DOHH2 (cell line): ENCODE data around the gene PHF20.

Experiments used
- H3F3A ChIP-seq: fragments of 200-600 bp; sonication (generic), shearing (Covaris generic); 2 replicates; pipeline ENCODE4 v1.6.0; 2016; ENCODE audit warnings: antibody characterized with exemption, mild to moderate bottlenecking; ENCODE audit not compliant: control insufficient read depth, insufficient read depth
- H3K27ac ChIP-seq: fragments of 200-600 bp; sonication (generic); 2 replicates; pipeline ENCODE4 v1.5.1; 2014; ENCODE audit warnings: low read depth, mild to moderate bottlenecking, low read length, moderate library complexity
- H3K27me3 ChIP-seq: fragments of 200-600 bp; sonication (generic); 2 replicates; pipeline ENCODE4 v1.6.1; 2014; ENCODE audit warnings: mild to moderate bottlenecking, low read length, mixed read lengths; ENCODE audit not compliant: control insufficient read depth
- H3K36me3 ChIP-seq: fragments of 200-600 bp; sonication (generic); 2 replicates; pipeline ENCODE4 v1.6.1; 2014; ENCODE audit warnings: mild to moderate bottlenecking, low read length, moderate library complexity, mixed read lengths; ENCODE audit not compliant: control insufficient read depth
- H3K4me1 ChIP-seq: fragments of 200-600 bp; sonication (generic); 2 replicates; pipeline ENCODE4 v1.6.1; 2014; ENCODE audit warnings: mild to moderate bottlenecking, low read length, mixed read lengths; ENCODE audit not compliant: control insufficient read depth
- H3K4me2 ChIP-seq: fragments of 200-600 bp; sonication (generic); 2 replicates; pipeline ENCODE4 v1.6.0; 2014; ENCODE audit warnings: mild to moderate bottlenecking, low read length, moderate library complexity
- H3K4me3 ChIP-seq: fragments of 200-600 bp; sonication (generic); 2 replicates; pipeline ENCODE4 v1.5.1; 2014; ENCODE audit warnings: mild to moderate bottlenecking, low read length, mixed read lengths
- H3K79me2 ChIP-seq: fragments of 200-600 bp; sonication (generic); 2 replicates; pipeline ENCODE4 v1.6.1; 2014; ENCODE audit warnings: mild to moderate bottlenecking, low read length, mixed read lengths; ENCODE audit not compliant: control insufficient read depth
- H3K9me2 ChIP-seq: fragments of 200-600 bp; sonication (generic); replicated peaks from 2 replicates; pipeline ENCODE4 v1.6.1; 2014; ENCODE audit warnings: mild to moderate bottlenecking, low read length, mixed read lengths; ENCODE audit not compliant: control insufficient read depth
- H3K9me3 ChIP-seq: fragments of 200-600 bp; sonication (generic); 2 replicates; pipeline ENCODE4 v1.6.1; 2014; ENCODE audit warnings: antibody characterized with exemption, low read length, mixed read lengths; ENCODE audit not compliant: control insufficient read depth, insufficient read depth
- H4K20me1 ChIP-seq: fragments of 200-600 bp; sonication (generic); 2 replicates; pipeline ENCODE4 v1.6.0; 2014; ENCODE audit warnings: low read depth, mild to moderate bottlenecking, antibody characterized with exemption, low read length, moderate library complexity; ENCODE audit not compliant: control insufficient read depth, insufficient read depth
- CTCF ChIP-seq: fragments of 200-600 bp; sonication (generic); IDR thresholded peaks from one replicate; pipeline ENCODE4 v1.5.1; 2014; ENCODE audit warnings: antibody characterized with exemption, mild to moderate bottlenecking, low read depth, low read length; ENCODE audit not compliant: poor library complexity, severe bottlenecking
- EZH2phosphoT487 ChIP-seq: fragments of 200-600 bp; sonication (generic); IDR thresholded peaks from 2 replicates; pipeline ENCODE4 v1.6.1; 2017; ENCODE audit warnings: borderline replicate concordance, mild to moderate bottlenecking, antibody characterized with exemption, low read length, moderate library complexity, mixed read lengths

The PHF20 gene

GRCh38 chr20:35788796-35789195, 17.0 kb downstream of the PHF20 start:
- no peaks in the 10 kb centered on the region; the same call in 1 of the 2 replicates for H3K36me3 ChIP-seq
- H4K20me1 ChIP-seq, result no peaks in the 10 kb centered on the region
- no peak overlapping the region for H3K4me2 ChIP-seq
- no peaks in the 10 kb centered on the region for H3K4me1 ChIP-seq
- no peaks in the 10 kb centered on the region for H3K9me2 ChIP-seq
- H3F3A ChIP-seq, result no peaks in the 10 kb centered on the region
- no peak overlapping the region for H3K27ac ChIP-seq
- H3K27me3 ChIP-seq, result no peaks in the 10 kb centered on the region
- no peaks in the 10 kb centered on the region for H3K9me3 ChIP-seq
- peaks cover 52% of the 10 kb centered on the region for H3K79me2 ChIP-seq
- H3K4me3 ChIP-seq, result no peak overlapping the region
- TF ChIP-seq CTCF (no peak), EZH2phosphoT487 (no peak)

GRCh38 chr20:35791097-35791496, 19.3 kb downstream of the PHF20 start:
- no peaks in the 10 kb centered on the region for H3K27me3 ChIP-seq
- TF ChIP-seq CTCF, result no peak
- H3K79me2 ChIP-seq, result peaks cover 50% of the 10 kb centered on the region
- H3K4me2 ChIP-seq, result no peak overlapping the region
- H3K36me3 ChIP-seq, result no peaks in the 10 kb centered on the region; the same call in 1 of the 2 replicates
- peaks cover 2% of the 10 kb centered on the region; the same call in 1 of the 2 replicates for H3F3A ChIP-seq
- H3K9me2 ChIP-seq, result no peaks in the 10 kb centered on the region
- H3K9me3 ChIP-seq, result no peaks in the 10 kb centered on the region
- H3K4me3 ChIP-seq, result no peak overlapping the region
- no peaks in the 10 kb centered on the region for H4K20me1 ChIP-seq
- peaks cover 3% of the 10 kb centered on the region for H3K4me1 ChIP-seq
- H3K27ac ChIP-seq, result no peak overlapping the region

- TF ChIP-seq CTCF (no peak), EZH2phosphoT487 (no peak)
- no peak overlapping the region for H3K4me2 ChIP-seq
- no peaks in the 10 kb centered on the region; the same call in 1 of the 2 replicates for H3K36me3 ChIP-seq
Observed at GRCh38 chr20:35791821-35792220, 20.0 kb downstream of the PHF20 start.

GRCh38 chr20:35792740-35793139, 20.9 kb downstream of the PHF20 start:
- Histone ChIP-seq H3F3A (peaks cover 6% of the 10 kb centered on the region; the same call in 1 of the 2 replicates), H3K79me2 (peaks cover 59% of the 10 kb centered on the region), H4K20me1 (no peaks in the 10 kb centered on the region), H3K4me1 (peaks cover 14% of the 10 kb centered on the region), H3K9me2 (no peaks in the 10 kb centered on the region), H3K4me3 (no peak overlapping the region), H3K9me3 (no peaks in the 10 kb centered on the region), H3K36me3 (no peaks in the 10 kb centered on the region; the same call in 1 of the 2 replicates), H3K4me2 (no peak overlapping the region), H3K27ac (no peak overlapping the region), H3K27me3 (no peaks in the 10 kb centered on the region)
- no peak for TF ChIP-seq EZH2phosphoT487
- no peak for TF ChIP-seq CTCF

More at GRCh38 chr20:35791821-35792220, 20.0 kb downstream of the PHF20 start:
- Histone ChIP-seq H3K9me2 (no peaks in the 10 kb centered on the region), H3K9me3 (no peaks in the 10 kb centered on the region), H3F3A (peaks cover 6% of the 10 kb centered on the region; the same call in 1 of the 2 replicates), H3K4me3 (no peak overlapping the region), H4K20me1 (no peaks in the 10 kb centered on the region), H3K79me2 (peaks cover 50% of the 10 kb centered on the region), H3K27ac (no peak overlapping the region), H3K27me3 (no peaks in the 10 kb centered on the region), H3K4me1 (peaks cover 10% of the 10 kb centered on the region)
